Bone marrow (tissue), 2 donors: Measurements from ENCODE around the gene SLC13A2.
"Not testable (repeated sequence)": the region's sequence is repeated elsewhere in the genome, so short reads cannot be mapped to it uniquely, and the experiment has no call there.

Experiments
- DNase-seq, 2 donors: peaks; one replicate each; lab custom pipeline; 2025; lab: John Stamatoyannopoulos, UW

Gene SLC13A2

GRCh38 chr17:28514561-28515002 is 41.1 kb downstream of the SLC13A2 start:
- DNase-seq, result no peak

- DNase-seq, result no peak
Observed at GRCh38 chr17:28515518-28515917, 42.1 kb downstream of the SLC13A2 start.

GRCh38 chr17:28518132-28518531 is 44.7 kb downstream of the SLC13A2 start:
- peak in 1 of 2 donors; percentile 27 for DNase-seq

- no peak for DNase-seq
Observed at GRCh38 chr17:28518578-28518977, 45.1 kb downstream of the SLC13A2 start.

- DNase-seq, result peak in 1 of 2 donors; percentile 91
Observed at GRCh38 chr17:28519236-28519635, 45.8 kb downstream of the SLC13A2 start.

- no peak for DNase-seq
Observed at GRCh38 chr17:28520687-28521086, 47.2 kb downstream of the SLC13A2 start.

GRCh38 chr17:28521311-28522085 is 48.1 kb downstream of the SLC13A2 start:
- no peak for DNase-seq

- not testable (repeated sequence) for DNase-seq
Observed at GRCh38 chr17:28522281-28522680, 48.8 kb downstream of the SLC13A2 start.

- DNase-seq, result no peak
Observed at GRCh38 chr17:28523186-28523585, 49.7 kb downstream of the SLC13A2 start.

GRCh38 chr17:28523876-28524275 is 50.4 kb downstream of the SLC13A2 start:
- no peak for DNase-seq

- no peak for DNase-seq
Observed at GRCh38 chr17:28524476-28525424, 51.3 kb downstream of the SLC13A2 start.

GRCh38 chr17:28526381-28526780 is 52.9 kb downstream of the SLC13A2 start:
- no peak for DNase-seq

- no peak for DNase-seq
Observed at GRCh38 chr17:28527181-28527681, 53.8 kb downstream of the SLC13A2 start.

GRCh38 chr17:28527859-28528258 is 54.4 kb downstream of the SLC13A2 start:
- DNase-seq, result no peak

- no peak for DNase-seq
Observed at GRCh38 chr17:28528327-28529012, 55.0 kb downstream of the SLC13A2 start.

GRCh38 chr17:28529013-28529400 is 55.6 kb downstream of the SLC13A2 start:
- no peak for DNase-seq

GRCh38 chr17:28530250-28530649 is 56.8 kb downstream of the SLC13A2 start:
- DNase-seq, result no peak

GRCh38 chr17:28530926-28531325 is 57.5 kb downstream of the SLC13A2 start:
- no peak for DNase-seq

GRCh38 chr17:28532050-28532960 is 58.9 kb downstream of the SLC13A2 start:
- no peak for DNase-seq

GRCh38 chr17:28533091-28533807 is 59.8 kb downstream of the SLC13A2 start:
- DNase-seq, result no peak
